HG03135 (cell line): ENCODE data around the gene RNF227.

Source experiments
- ATAC-seq: cut with Tn5 transposase; IDR thresholded peaks from one replicate; pipeline ENCODE4 v1.9.1; 2021; ENCODE audit warnings: mild to moderate bottlenecking, moderate library complexity; ENCODE audit not compliant: unreplicated experiment

Gene RNF227

DNA sequence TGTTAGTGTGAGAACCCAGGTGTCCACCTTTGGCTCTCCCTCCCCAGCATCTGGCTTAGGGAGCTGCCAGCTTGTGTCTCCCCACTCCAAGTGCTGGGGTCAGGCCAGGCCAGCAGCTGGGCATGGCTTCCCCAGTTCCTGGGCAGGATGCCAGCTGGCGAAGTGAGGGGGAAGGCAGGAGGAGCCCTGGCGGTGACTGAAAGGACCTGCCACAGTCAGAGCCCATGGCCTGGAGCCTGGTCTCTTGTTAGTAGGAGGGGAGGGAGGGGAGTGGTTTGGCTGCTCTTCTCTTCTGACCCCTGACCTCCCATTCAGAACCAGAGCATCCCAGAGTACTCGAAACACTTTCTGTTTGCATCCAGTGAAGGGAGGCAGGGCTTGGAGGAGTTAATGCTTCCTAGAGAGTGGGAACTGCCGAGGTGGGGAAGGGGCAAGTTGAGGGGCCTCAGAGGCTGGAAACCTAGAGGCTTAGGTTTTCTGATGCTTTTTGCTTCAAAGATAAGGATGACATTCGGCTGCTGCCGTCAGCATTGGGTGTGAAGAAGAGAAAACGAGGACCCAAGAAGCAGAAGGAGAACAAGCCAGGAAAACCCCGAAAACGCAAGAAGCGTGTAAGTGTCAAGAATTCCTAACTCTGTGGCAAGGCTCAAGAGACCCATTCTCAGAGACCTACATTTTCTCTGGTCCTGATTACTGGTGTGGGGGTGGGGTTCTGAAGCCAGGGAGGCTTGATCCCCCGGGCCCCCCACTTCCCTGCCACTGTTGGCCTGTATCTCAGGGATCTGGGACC lies 26.7 kb downstream of the RNF227 start:
- ATAC-seq: no peak

DNA sequence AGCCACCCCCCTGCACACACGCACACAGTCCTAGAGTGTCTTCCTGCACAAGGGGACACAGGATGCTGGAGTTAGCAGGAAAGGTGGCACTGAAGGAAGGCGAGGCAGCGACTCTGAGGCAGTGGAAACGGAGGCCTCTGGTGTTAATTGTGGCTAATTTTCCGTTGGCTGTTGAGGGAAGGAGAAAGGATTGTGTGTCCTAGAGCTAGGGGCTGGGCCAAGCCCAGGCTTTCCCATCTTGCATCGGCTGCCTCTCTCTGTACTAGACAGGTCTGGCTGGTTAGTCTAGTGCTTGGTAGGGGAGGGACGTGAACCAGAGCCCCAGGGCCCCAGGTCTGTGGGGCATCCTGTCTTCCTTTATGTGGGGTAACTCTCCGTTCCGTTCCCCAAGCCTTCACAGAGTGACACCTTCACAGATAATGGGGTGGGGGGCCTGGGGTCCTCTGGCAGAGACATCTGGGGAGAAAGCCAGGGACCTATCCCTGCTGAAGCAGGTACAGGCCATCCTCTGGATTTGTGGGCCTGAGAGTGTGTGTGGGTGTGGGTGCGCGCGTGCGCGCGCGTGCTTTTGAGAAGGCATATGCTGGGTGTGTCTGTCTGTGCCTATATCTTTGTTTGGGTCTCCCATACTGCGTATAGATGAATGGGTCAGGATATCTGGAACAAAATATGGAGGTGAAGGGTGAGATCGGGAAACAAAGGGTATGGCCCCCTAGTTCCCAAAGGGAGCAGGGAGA lies 27.7 kb downstream of the RNF227 start, which contains the start of gene CHD3:
CHD3 (plus strand) TSS at position 606 of the 737 bp plus-strand sequence. CDS start 212 bp downstream, outside the sequence.
- ATAC-seq: no peak

DNA sequence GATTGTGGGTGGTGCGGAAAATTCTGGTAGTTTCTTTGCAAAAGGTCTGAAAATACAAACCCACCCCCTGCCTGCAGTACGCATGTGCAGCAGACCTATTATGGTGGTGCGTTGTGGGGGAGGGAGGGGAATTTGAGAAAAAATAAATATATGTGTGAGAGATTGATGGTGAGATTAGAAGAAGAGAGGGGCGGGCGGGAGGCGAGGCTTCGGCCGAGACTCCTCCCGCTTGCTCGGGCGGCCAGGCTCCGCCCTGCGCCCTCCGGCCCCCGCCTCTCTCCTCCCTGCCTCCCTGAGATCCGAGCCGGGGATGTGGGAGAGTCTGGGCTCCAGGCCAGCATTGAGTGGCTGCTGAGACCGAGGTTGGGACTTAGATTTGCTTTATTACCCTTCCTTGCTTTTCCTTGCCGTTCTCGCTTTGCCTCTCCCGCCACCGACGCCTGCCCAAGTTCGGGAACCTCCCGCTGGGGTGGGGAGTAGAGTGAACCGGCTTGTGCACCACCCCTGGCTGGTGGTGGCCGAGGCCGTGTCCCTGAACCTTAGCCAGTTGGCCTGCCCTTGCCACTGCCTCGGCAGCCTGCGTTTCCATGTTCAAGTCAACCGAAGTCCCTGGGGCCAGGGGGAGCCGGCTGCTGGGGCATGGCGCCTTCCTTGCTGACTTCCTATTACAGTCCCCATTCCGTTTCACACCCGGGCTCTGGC lies 28.5 kb downstream of the RNF227 start:
- ATAC-seq: no peak

DNA sequence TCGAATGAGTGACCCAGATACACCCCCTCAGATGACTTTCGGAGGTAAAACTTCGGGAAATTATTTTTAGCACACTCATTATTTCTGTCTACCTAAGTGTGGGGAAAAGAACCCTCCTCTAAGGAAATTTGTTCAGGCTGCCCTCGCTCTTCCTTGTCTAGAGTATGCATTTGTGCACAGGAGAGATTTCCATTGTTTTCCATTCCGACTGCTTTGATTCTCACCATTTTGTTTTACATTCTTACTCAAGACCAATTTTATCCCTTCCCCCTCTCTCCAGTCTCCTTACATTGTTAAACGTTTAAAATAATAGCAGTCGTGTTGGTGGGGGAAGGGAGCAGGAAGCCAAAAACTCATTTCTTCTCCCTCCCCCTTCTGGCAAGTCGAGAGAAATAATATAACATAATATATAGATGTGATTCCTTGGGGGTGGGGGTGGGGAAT lies 29.0 kb downstream of the RNF227 start:
- no peak for ATAC-seq

GRCh38 chr17:7886227-7887037 lies 29.7 kb downstream of the RNF227 start:
- ATAC-seq: no peak

- no peak for ATAC-seq
These were observed 30.5 kb downstream of the RNF227 start for GRCh38 chr17:7885367-7886226.

DNA sequence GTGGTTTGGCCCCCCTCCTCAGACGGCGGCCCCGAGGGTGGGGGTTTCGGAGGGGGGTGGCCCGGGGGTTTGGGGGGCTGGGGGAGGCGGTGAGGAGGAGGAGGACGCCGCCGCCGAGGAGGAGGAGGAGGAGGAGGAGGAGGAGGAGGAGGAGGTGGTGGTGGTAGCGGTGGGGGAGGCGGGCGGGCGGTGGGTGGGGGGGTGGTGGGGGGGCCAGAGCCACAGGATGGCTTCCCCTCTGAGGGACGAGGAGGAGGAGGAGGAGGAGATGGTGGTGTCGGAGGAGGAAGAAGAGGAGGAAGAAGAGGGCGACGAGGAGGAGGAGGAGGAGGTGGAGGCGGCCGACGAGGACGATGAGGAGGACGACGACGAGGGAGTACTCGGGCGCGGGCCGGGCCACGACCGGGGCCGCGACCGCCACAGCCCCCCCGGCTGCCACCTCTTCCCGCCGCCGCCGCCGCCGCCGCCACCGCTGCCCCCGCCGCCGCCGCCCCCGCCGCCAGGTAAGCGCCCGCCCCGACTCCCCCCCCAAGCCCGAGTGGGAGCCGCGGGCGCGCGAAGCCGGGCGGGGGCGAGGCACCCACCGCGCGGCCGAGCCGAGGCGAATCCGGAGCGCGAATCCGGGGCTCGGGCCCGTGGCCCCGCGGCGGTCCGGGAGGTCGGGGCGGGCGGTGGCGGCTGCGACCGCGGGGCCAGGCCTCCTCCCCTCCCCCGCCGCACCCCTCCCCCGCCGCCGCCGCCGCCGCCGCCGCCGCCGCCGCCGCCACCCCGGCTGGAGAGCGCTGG lies 31.3 kb downstream of the RNF227 start:
- ATAC-seq: no peak

DNA sequence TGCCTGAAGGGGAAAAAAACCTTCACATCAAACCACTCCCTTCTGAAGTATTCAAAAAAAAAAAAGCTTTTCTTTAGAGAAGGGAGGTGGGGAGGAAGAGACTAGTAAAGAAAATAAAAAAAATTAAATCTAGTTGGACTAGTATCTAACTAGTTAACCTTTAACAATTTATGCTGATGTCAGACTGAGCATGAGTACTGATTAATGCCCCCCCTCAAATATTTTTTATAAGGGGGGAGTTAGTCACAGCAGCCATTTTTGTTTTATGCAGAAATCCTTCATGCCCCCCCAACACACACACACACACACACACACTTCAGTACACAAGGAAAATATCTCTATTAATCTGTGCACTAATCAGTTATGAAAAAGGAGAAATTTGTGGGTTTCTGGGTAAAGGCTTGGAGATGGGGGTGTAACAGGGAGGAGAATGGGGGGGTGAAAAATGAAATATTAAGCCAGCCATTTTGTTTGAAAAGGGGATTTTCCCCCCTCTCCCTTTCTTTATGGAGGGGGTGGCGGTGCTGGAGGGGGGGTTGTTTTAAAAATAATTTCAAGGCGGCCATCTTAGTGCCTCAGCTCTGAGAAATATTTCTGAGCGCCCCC lies 32.2 kb downstream of the RNF227 start:
- ATAC-seq: no peak

DNA sequence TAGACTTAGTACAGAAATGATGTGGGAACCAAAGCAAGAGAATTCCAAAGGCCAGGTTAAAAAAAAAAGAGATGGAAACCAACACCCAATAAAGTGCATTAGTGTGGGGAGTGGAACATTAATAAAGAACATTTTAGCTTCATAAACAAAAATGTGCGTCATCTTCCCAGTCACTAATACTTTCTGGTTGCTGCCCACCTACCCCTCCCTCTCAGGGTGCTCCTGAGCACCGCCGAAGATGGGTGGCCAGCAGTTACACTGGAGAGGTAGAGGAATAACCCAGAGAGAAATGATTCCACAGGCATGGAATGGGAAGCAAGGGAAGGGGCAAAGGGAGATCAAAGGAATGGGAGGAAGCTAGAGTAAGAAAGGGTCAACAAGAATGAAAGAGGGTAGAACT lies 33.5 kb downstream of the RNF227 start:
- ATAC-seq: no peak

- no peak for ATAC-seq
These were observed 34.0 kb downstream of the RNF227 start for GRCh38 chr17:7882068-7882467.

DNA sequence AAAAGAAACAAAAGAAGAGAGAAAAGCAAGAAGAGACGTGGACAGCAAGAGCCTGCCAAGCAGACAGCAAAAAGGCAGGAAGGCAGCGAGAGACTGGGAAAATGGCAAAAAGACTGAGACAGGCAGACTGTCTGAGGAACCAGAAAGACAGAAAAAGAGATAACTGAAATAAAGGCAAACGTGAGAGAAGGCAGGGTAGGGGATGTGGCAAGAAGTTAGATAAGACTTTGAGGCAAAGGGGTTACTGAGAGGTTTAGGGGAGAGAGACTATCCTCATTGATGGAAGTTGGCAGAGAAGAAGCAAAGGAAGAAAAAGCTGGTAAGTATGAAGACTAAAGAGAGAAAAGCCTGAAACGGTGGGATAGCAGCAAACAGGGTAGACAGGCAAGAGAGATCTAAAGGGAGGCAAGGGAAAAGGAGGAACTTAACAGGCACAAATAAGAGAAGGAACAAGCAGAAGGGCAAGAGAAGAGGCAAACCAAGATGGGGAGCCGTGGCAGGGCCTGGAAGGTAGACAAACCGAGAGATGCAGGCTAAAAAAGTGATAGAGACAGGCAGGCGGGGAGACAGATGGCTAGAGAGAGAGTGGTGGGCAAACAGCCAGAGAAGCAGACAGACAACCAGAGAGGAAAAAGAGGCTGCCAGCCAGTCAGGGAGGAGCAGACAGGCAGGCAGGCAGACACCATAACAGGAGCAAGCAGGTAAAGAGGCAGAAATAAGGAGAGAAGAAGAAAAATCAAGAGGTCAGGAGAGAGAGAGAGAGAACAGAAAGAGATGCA lies 34.6 kb downstream of the RNF227 start:
- ATAC-seq: no peak

DNA sequence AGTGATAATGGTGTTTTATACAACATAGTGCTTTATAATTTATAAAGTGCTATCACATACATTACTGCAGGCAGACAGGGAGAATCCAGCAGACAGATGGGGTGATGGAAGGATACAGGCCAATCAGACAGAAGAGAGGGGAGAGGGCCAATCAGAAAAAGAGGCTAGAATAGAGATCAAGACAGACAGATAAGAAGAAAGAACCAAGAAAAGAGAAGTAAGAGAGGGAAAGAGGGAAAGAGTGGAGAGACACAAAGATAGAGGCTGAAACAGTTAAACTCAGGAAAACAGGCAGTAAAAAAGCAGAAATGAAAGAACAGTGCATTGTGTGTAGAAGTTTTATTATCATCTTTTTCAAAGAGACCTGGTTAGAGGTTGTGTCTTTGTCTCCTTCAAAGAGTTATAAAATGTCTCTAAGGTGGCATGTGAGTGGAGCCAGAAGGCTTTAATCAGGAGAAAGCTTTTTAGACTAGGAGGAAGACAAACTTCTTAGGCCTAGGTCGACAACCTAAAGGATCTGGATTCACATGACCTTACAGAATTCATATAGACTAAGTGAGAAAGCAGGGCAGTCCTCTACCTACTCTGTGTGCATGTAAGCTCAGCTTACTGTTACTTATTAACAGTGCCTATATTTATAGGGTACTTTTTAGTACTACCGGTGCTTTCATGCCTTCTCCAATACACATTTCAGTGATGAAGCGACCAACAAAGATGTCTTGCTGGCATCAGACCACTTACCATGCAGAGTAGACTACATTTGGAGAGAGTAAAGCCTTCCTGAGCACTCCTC lies 35.8 kb downstream of the RNF227 start:
- no peak for ATAC-seq

- ATAC-seq: no peak
These were observed 37.9 kb downstream of the RNF227 start for GRCh38 chr17:7878234-7878633.

DNA sequence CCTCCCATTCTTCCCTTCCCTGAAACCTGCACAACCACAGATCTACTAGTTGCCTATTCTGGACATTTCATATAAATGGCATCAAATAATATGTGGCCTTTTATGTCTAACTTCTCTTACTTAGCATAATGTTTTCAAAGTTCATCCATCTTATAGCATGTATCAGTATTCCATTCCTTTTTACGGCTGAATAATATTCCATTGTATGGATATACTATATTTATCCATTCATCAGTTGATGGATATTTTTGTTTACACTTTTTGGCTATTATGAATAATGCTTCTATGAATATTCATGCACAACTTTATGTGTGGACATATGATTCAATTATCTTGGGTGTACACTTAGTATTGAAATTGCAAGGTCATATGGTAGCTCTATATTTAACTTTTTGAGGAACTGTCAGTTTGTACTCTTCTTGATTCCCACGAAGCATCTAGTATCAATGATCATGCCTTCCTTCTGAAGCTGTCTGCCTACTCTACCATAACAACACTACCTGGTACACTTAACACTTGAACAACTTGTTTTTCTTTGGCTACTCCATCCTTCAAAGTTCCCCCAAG lies 40.2 kb downstream of the RNF227 start:
- ATAC-seq: no peak

GRCh38 chr17:7873051-7873450 lies 43.0 kb downstream of the RNF227 start:
- no peak for ATAC-seq

DNA sequence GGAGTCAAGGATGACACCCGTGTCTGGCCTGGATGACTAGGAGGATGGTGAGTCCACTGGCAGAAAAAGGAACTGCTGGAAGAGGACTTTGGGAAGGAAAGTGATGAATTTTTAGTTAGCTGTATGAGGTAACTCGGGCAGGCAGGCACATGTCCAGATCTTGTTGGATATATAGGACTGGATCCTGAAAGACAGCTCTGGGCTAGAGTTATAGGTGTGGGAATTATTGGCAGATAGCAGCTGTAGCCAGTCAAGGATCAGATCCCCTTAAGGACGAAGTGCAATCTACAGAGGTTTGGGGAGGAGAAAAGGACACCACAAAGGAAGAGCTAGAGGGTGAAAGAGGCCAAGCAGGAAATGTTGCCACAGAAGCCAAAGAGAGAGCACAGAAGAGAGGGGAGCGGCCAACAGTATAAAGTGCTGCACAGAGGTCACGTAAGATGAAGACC lies 48.2 kb downstream of the RNF227 start:
- no peak for ATAC-seq
